Stimulated activated CD4-positive, alpha-beta T cell treated with anti-CD3 and anti-CD28 coated beads, Interleukin-15, amount 100 ng/mL, for 1 hour (primary cell): ENCODE results near the gene TXNRD1.
A peak's percentile ranks its signal among the peaks of the same experiment; 100 is the strongest.
"Not testable (repeated sequence)": the region's sequence is repeated elsewhere in the genome, so short reads cannot be mapped to it uniquely, and the experiment has no call there.

ENCODE experiments used
- DNase-seq, 2 donors: peaks; one replicate each; pipeline ENCODE4 v3.0.0-alpha.2; 2020; ENCODE audit warnings: low read depth in 1 of 2, low spot score in 1 of 2

TXNRD1 gene

GRCh38 chr12:104190641-104191176 is 24.9 kb upstream of the TXNRD1 start:
- no peak for DNase-seq

- no peak for DNase-seq
These were observed 18.3 kb upstream of the TXNRD1 start for GRCh38 chr12:104197264-104197663.

GRCh38 chr12:104199964-104200363 is 15.6 kb upstream of the TXNRD1 start:
- DNase-seq = no peak

GRCh38 chr12:104201238-104202001 is 14.2 kb upstream of the TXNRD1 start:
- DNase-seq = peak in 1 of 2 donors; percentile 13

GRCh38 chr12:104204690-104205480 is 10.7 kb upstream of the TXNRD1 start:
- no peak for DNase-seq

GRCh38 chr12:104207416-104208205 is 8.0 kb upstream of the TXNRD1 start:
- no peak for DNase-seq

- DNase-seq = no peak
These were observed 3.1 kb upstream of the TXNRD1 start for GRCh38 chr12:104212516-104212915.

- DNase-seq = no peak
These were observed 1.6 kb upstream of the TXNRD1 start for GRCh38 chr12:104213952-104214351.

GRCh38 chr12:104216521-104216924 is 944 bp downstream of the TXNRD1 start:
- no peak for DNase-seq

- not testable (repeated sequence) for DNase-seq
These were observed 2.9 kb downstream of the TXNRD1 start for GRCh38 chr12:104218506-104218905.

- DNase-seq = no peak
These were observed 3.4 kb downstream of the TXNRD1 start for GRCh38 chr12:104218935-104219334.

GRCh38 chr12:104219361-104219892 is 3.8 kb downstream of the TXNRD1 start:
- no peak for DNase-seq

GRCh38 chr12:104219908-104220404 is 4.4 kb downstream of the TXNRD1 start:
- peak; percentile 11 to 32 for DNase-seq

GRCh38 chr12:104220931-104221330 is 5.4 kb downstream of the TXNRD1 start:
- DNase-seq = no peak

- DNase-seq = no peak
These were observed 7.4 kb downstream of the TXNRD1 start for GRCh38 chr12:104222976-104223375.

GRCh38 chr12:104223712-104224111 is 8.1 kb downstream of the TXNRD1 start:
- no peak for DNase-seq

GRCh38 chr12:104226672-104227071 is 11.1 kb downstream of the TXNRD1 start:
- DNase-seq = no peak

GRCh38 chr12:104230304-104231095 is 14.9 kb downstream of the TXNRD1 start:
- DNase-seq = no peak

- DNase-seq = no peak
These were observed 17.2 kb downstream of the TXNRD1 start for GRCh38 chr12:104232609-104233280.
